ENCODE data around the gene POLR3E.

The POLR3E gene

GRCh38 chr16:22372882-22373661, 75.9 kb downstream of the POLR3E start:
- peak overlapping the region; percentile 80 for H3K27ac ChIP-seq
- no peak for TF ChIP-seq ZFX (IDR thresholded peaks at IDR 0.05)
- TF ChIP-seq, protein P1, sequence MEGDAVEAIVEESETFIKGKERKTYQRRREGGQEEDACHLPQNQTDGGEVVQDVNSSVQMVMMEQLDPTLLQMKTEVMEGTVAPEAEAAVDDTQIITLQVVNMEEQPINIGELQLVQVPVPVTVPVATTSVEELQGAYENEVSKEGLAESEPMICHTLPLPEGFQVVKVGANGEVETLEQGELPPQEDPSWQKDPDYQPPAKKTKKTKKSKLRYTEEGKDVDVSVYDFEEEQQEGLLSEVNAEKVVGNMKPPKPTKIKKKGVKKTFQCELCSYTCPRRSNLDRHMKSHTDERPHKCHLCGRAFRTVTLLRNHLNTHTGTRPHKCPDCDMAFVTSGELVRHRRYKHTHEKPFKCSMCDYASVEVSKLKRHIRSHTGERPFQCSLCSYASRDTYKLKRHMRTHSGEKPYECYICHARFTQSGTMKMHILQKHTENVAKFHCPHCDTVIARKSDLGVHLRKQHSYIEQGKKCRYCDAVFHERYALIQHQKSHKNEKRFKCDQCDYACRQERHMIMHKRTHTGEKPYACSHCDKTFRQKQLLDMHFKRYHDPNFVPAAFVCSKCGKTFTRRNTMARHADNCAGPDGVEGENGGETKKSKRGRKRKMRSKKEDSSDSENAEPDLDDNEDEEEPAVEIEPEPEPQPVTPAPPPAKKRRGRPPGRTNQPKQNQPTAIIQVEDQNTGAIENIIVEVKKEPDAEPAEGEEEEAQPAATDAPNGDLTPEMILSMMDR (conservative IDR thresholded peaks at IDR 0.05) = no peak

- TF ChIP-seq, protein P1 (conservative IDR thresholded peaks at IDR 0.05) = no peak
- TF ChIP-seq ZFX (IDR thresholded peaks at IDR 0.05) = peak; percentile 77
- peak overlapping the region; percentile 80 for H3K27ac ChIP-seq
Observed at GRCh38 chr16:22373662-22374310, 76.6 kb downstream of the POLR3E start.

DNA sequence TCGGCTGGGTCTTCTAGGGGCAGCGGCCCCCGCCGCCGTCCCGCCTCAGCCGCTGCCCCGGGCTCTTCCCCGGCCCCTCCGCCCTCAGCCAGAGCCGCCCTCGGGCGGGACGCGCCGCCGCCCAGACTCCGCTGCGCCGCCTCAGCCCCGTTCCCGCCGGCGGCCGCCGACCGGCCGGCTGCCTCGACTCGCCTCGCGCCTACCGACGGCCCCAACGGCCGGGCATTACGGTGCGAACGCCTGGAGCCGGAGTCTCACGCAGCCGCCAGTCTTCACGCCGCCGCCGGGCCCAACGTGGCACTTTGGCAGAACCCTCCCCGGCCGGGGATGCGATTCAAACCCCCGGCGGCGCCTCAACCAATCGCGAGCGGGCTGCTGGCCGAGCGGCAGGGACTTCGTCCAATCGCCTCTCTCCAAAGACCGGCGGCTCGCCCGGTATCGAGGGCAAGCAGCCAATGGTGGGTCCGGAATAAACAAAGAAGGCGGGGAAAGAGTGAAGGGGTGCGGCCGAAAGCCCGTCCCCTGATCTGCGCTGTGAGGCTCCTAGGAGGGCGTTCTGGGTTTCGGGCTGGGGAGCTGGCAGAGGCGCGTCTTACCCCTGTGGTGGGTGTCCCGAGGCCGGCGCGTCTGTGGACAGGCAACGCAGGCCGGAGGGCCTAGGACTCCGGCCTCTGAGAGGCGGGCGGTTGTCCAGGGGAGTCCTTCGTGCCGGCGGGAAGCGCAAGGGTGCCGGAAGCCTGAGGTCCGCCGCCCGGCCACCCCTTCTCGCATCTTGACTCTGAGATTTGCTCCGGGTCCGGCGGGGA, 77.3 kb downstream of the POLR3E start, which contains the start of gene CDR2:
Gene CDR2, minus strand, starts transcription at position 309 of the 806 bp plus-strand sequence. CDS start 310 bp downstream, outside the sequence.
- TF ChIP-seq, protein P1 (conservative IDR thresholded peaks at IDR 0.05) = no peak
- peak; percentile 63 for TF ChIP-seq ZFX (IDR thresholded peaks at IDR 0.05)
- H3K27ac ChIP-seq = peak within 1 kb of the TSS; percentile 80

GRCh38 chr16:22375117-22375962, 78.1 kb downstream of the POLR3E start:
- TF ChIP-seq, protein P1 (conservative IDR thresholded peaks at IDR 0.05) = no peak
- no peak for TF ChIP-seq ZFX (IDR thresholded peaks at IDR 0.05)
- peak overlapping the region; percentile 80 for H3K27ac ChIP-seq

- TF ChIP-seq, protein P1 (conservative IDR thresholded peaks at IDR 0.05) = no peak
- no peak for TF ChIP-seq ZFX (IDR thresholded peaks at IDR 0.05)
- no peak overlapping the region for H3K27ac ChIP-seq
Observed at GRCh38 chr16:22375963-22376640, 78.9 kb downstream of the POLR3E start.

- TF ChIP-seq ZFX (IDR thresholded peaks at IDR 0.05) = no peak
- TF ChIP-seq, protein P1 (conservative IDR thresholded peaks at IDR 0.05) = no peak
- H3K27ac ChIP-seq = no peak overlapping the region
Observed at GRCh38 chr16:22379656-22380055, 82.4 kb downstream of the POLR3E start.

Measured in C4-2B (cell line).